ENCODE measurements around the gene ABR.
"Not testable (repeated sequence)": the region's sequence is repeated elsewhere in the genome, so short reads cannot be mapped to it uniquely, and the experiment has no call there.

The ABR gene

GRCh38 chr17:1173432-1174262 is 6.1 kb downstream of the ABR start:
- DNase-seq (ENCODE audit: low spot score), result no peak

- DNase-seq (ENCODE audit: low spot score), result no peak
Observed at GRCh38 chr17:1171953-1172352, 7.8 kb downstream of the ABR start.

- DNase-seq (ENCODE audit: low spot score), result no peak
Observed at GRCh38 chr17:1170739-1171138, 9.0 kb downstream of the ABR start.

- DNase-seq (ENCODE audit: low spot score), result no peak
Observed at GRCh38 chr17:1169929-1170312, 9.9 kb downstream of the ABR start.

- DNase-seq (ENCODE audit: low spot score), result no peak
Observed at GRCh38 chr17:1169221-1169928, 10.4 kb downstream of the ABR start.

GRCh38 chr17:1168533-1169220 is 11.1 kb downstream of the ABR start:
- peak; percentile 39 for DNase-seq (ENCODE audit: low spot score)

- no peak for DNase-seq (ENCODE audit: low spot score)
Observed at GRCh38 chr17:1166276-1166675, 13.5 kb downstream of the ABR start.

GRCh38 chr17:1165836-1166235 is 13.9 kb downstream of the ABR start:
- no peak for DNase-seq (ENCODE audit: low spot score)

GRCh38 chr17:1164935-1165556 is 14.7 kb downstream of the ABR start:
- no peak for DNase-seq (ENCODE audit: low spot score)

GRCh38 chr17:1162116-1162855 is 17.5 kb downstream of the ABR start:
- DNase-seq (ENCODE audit: low spot score), result no peak

GRCh38 chr17:1160591-1161390 is 19.0 kb downstream of the ABR start:
- peak; percentile 76 for DNase-seq (ENCODE audit: low spot score)

- DNase-seq (ENCODE audit: low spot score), result no peak
Observed at GRCh38 chr17:1159431-1160180, 20.2 kb downstream of the ABR start.

GRCh38 chr17:1158879-1159278 is 20.9 kb downstream of the ABR start:
- peak; percentile 78 for DNase-seq (ENCODE audit: low spot score)

- DNase-seq (ENCODE audit: low spot score), result peak; percentile 49
Observed at GRCh38 chr17:1156864-1157263, 22.9 kb downstream of the ABR start.

GRCh38 chr17:1154704-1155103 is 25.1 kb downstream of the ABR start:
- DNase-seq (ENCODE audit: low spot score), result no peak

GRCh38 chr17:1153795-1154546 is 25.8 kb downstream of the ABR start:
- peak; percentile 31 for DNase-seq (ENCODE audit: low spot score)

- DNase-seq (ENCODE audit: low spot score), result not testable (repeated sequence)
Observed at GRCh38 chr17:1152582-1152981, 27.2 kb downstream of the ABR start.

- DNase-seq (ENCODE audit: low spot score), result no peak
Observed at GRCh38 chr17:1150863-1151600, 28.7 kb downstream of the ABR start.

- DNase-seq (ENCODE audit: low spot score), result no peak
Observed at GRCh38 chr17:1149869-1150268, 29.9 kb downstream of the ABR start.
